Effector memory CD8-positive, alpha-beta T cell (primary cell): Measurements from ENCODE around the gene VDR.

Source experiments
- ATAC-seq: fragments of 150-1000 bp; cut with Tn5 transposase; replicated peaks from 2 replicates; pipeline ENCODE4 v1.10.0; 2021; ENCODE audit warnings: mild to moderate bottlenecking, moderate library complexity
- DNase-seq, 3 experiments: peaks; one replicate each; pipeline ENCODE4 v3.0.0; 2021
- H3K27ac Mint-ChIP-seq, 2 donors: one replicate each; pipeline ENCODE4 v1.8.0; 2022; ENCODE audit warnings: mild to moderate bottlenecking in 2 of 2, mixed read lengths in 2 of 2, moderate library complexity in 2 of 2
- H3K27me3 Mint-ChIP-seq, 2 donors: one replicate each; pipeline ENCODE4 v1.8.0; 2022; ENCODE audit warnings: mixed read lengths in 2 of 2
- H3K36me3 Mint-ChIP-seq: one replicate; pipeline ENCODE4 v1.8.0; 2022; ENCODE audit warnings: mild to moderate bottlenecking, moderate library complexity, mixed read lengths; ENCODE audit not compliant: insufficient read depth
- H3K4me1 Mint-ChIP-seq, 2 donors: one replicate each; pipeline ENCODE4 v1.8.0; 2022; ENCODE audit warnings: low read depth in 2 of 2, mixed read lengths in 2 of 2
- H3K4me3 Mint-ChIP-seq, 2 donors: one replicate each; pipeline ENCODE4 v1.8.0; 2022; ENCODE audit warnings: mild to moderate bottlenecking in 2 of 2, mixed read lengths in 2 of 2, moderate library complexity in 2 of 2
- H3K9me3 Mint-ChIP-seq, 2 donors: one replicate each; pipeline ENCODE4 v1.8.0; 2022; ENCODE audit warnings: mixed read lengths in 2 of 2

The VDR gene

DNA sequence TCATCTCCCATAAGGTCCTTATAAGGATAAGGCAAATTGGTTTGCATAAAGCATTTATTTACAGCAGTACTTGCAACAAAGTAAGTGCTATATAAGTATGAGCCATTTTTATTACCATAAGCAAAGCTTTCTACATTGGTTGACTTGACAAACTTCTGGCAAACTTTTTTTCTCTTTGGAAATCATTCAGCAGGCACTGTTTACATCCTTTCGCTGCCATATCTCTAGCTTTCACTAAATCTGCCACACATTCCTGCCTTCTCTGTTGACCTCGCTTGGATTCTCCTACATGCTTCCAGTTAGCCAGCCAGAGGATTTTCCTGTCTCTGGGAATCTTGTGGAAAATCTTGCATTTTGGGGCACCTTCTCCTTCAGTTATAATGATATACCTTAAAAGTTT lies 63.3 kb downstream of the VDR start:
- H3K4me1 Mint-ChIP-seq, result peaks cover 4 to 10% of the 10 kb centered on the region in 2 donors
- H3K36me3 Mint-ChIP-seq, result peaks cover 4% of the 10 kb centered on the region
- H3K27ac Mint-ChIP-seq, result no peak overlapping the region

GRCh38 chr12:47840571-47840970 lies 64.2 kb downstream of the VDR start:
- H3K4me3 Mint-ChIP-seq, result no peak overlapping the region
- peaks cover 6 to 9% of the 10 kb centered on the region in 2 donors for H3K27me3 Mint-ChIP-seq
- peaks cover 4 to 14% of the 10 kb centered on the region in 2 donors for H3K4me1 Mint-ChIP-seq
- ATAC-seq (no peak), DNase-seq (no peak)
- no peaks in the 10 kb centered on the region for H3K9me3 Mint-ChIP-seq
- H3K36me3 Mint-ChIP-seq, result peaks cover 4% of the 10 kb centered on the region
- no peak overlapping the region for H3K27ac Mint-ChIP-seq

More for the DNA sequence above, 63.3 kb downstream of the VDR start:
- no peak for DNase-seq
- Mint-ChIP-seq H3K27me3 (peaks cover 6 to 18% of the 10 kb centered on the region in 2 donors), H3K9me3 (no peaks in the 10 kb centered on the region), H3K4me3 (no peak overlapping the region)
- ATAC-seq, result no peak

DNA sequence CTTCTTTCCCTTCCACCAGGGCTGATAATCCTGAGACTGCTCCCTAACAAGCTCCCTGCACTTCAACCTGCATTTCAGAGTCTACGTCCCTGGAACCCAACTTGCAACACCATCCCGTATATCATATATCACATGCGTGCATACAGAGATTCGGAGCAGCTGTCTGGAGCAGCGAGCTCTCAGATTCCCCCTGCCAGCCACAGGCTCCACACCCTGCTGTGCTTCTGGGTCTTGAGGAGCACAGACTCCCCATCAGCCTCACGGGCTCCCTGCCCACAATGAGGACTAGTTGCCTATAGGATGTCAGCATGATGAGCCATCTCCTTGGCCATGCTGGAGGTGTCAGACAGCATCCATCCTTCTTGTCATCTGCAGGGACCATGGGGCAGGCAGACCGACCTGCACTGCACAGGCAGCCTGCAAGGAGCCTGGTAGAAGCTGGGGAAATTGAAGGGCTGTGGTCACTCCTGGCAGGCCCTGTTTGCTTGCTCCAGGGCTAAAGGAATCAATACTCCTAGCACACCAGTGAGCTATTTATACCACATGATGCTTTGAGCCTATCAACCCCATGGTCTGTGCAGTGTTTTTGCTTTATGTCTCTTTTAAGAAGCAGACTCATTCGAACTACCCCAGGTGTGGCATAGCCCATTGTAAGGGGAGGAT lies 65.4 kb downstream of the VDR start:
- DNase-seq (no peak), ATAC-seq (no peak)
- H3K9me3 Mint-ChIP-seq, result no peaks in the 10 kb centered on the region
- no peak overlapping the region for H3K27ac Mint-ChIP-seq
- peaks cover 8 to 14% of the 10 kb centered on the region in 2 donors for H3K4me1 Mint-ChIP-seq
- H3K4me3 Mint-ChIP-seq, result no peak overlapping the region
- H3K27me3 Mint-ChIP-seq, result peaks cover 0 to 9% of the 10 kb centered on the region in 2 donors
- peaks cover 4% of the 10 kb centered on the region for H3K36me3 Mint-ChIP-seq

GRCh38 chr12:47838286-47838931 lies 66.4 kb downstream of the VDR start:
- peaks cover 0 to 6% of the 10 kb centered on the region in 2 donors for H3K27me3 Mint-ChIP-seq
- ATAC-seq, result peak; percentile 52
- H3K36me3 Mint-ChIP-seq, result peaks cover 4% of the 10 kb centered on the region
- H3K4me3 Mint-ChIP-seq, result no peak overlapping the region
- peaks cover 15 to 22% of the 10 kb centered on the region in 2 donors for H3K4me1 Mint-ChIP-seq
- H3K27ac Mint-ChIP-seq, result no peak overlapping the region
- no peaks in the 10 kb centered on the region for H3K9me3 Mint-ChIP-seq
- DNase-seq, result no peak

DNA sequence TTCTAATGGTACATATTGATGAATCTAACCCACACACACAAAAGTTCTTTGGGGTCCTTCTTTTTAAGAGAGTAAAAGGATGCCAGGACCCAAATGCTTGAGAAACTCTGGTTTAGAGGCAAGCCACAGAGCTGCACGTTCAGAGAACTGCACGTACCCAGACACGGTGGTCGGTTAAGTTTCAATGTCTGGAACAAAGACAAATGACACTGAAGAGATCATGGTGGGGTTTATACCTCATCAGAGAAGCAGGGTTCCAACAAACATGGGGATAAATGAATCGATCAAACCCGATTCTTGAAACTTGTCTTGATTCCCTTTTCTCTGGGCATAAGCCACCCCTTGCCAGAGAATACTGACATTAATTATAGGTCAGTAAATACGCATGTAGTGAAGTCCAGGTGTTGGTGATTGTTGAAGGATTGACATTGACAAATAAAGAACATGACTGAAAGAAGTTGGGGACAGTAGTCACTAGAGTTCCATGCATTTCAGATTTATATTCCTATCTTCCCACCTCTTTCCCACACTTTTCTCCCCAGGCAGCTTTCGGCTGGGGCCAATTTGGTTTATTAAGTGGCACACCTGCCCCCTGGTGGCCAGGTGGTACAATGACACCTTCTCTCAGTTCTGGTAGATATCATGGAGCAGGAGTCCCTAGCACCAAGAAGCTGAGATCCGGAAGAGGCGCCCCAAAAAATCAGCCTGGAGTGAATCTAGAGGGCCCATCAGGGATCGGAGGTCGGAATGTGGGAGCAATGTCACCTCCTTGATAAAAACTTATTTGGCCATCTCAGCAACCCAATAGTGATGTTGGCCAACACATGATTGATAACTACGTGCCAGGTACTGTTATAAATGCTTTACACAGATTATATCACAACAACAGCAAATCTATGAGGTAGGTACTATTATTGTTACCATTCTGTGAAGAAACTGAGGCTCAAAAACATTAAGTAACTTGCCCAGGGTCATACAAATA lies 67.3 kb downstream of the VDR start:
- H3K36me3 Mint-ChIP-seq, result peaks cover 13% of the 10 kb centered on the region

DNA sequence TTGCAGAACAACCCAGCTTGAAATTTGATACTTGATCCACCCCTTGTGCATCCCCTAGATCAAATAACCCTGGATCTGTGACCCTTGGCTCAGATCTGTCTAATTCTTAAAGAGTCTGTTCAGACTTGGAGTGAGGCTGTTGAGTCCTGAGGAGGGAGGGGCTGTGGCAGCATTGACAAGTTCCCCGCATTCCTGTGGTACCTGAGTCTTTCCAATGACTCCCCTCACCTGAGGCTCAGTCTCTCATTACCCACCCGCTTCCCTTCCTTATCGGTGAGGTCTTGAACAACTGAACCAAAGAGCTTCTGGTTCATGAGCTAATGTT lies 69.0 kb downstream of the VDR start:
- H3K9me3 Mint-ChIP-seq, result no peaks in the 10 kb centered on the region
- no peak for ATAC-seq
- no peaks in the 10 kb centered on the region for H3K27me3 Mint-ChIP-seq
- H3K36me3 Mint-ChIP-seq, result peaks cover 14% of the 10 kb centered on the region
- peaks cover 22 to 30% of the 10 kb centered on the region in 2 donors for H3K4me1 Mint-ChIP-seq
- H3K4me3 Mint-ChIP-seq, result no peak overlapping the region
- DNase-seq, result no peak
- no peak overlapping the region for H3K27ac Mint-ChIP-seq

More for the DNA sequence above, 67.3 kb downstream of the VDR start:
- Mint-ChIP-seq H3K9me3 (no peaks in the 10 kb centered on the region), H3K27me3 (no peaks in the 10 kb centered on the region), H3K4me1 (peaks cover 22 to 28% of the 10 kb centered on the region in 2 donors), H3K27ac (peak overlapping the region in 1 of 2 donors; percentile 18), H3K4me3 (no peak overlapping the region)
- DNase-seq (peak; percentile 53 to 61 (median 56)), ATAC-seq (peak; percentile 32)

GRCh38 chr12:47835006-47835830 lies 69.6 kb downstream of the VDR start:
- Mint-ChIP-seq H3K27me3 (no peaks in the 10 kb centered on the region), H3K36me3 (peaks cover 14% of the 10 kb centered on the region), H3K4me1 (peaks cover 26 to 30% of the 10 kb centered on the region in 2 donors), H3K4me3 (no peak overlapping the region), H3K27ac (no peak overlapping the region), H3K9me3 (no peaks in the 10 kb centered on the region)
- DNase-seq (no peak), ATAC-seq (no peak)

DNA sequence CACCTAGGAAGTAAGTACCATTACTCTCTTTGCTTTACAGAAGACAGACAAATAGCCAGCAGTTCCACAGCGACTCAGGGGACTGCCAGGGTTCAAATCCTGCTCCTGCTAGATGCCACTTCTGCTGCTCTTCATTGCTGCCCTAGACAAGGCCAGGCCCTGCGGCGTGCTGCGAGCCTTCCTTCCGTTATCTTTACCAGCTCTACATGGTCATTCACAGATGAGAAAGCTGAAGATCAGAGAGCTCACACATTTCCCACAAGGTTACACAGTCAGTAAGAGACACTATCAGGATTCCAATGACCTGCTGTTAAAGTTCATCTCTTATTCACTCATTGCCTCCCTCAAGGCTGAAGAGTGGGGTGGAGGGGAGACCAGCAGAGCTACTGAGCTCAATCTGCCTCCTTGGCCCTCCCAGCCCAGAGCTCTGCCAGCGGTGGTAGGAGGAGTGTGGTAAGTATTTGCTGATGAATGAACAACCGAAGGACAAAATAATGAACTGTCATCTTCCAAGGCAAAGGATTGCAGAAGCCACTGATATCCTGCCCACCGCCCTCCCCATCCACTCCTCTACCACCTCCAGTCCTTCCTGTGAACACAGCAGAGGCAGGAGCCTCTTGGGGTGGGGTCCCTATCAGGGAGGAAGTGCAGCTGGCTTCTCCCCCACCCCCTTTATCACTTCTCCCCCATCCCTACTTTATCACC lies 70.4 kb downstream of the VDR start:
- H3K27me3 Mint-ChIP-seq, result no peaks in the 10 kb centered on the region
- peaks cover 28 to 30% of the 10 kb centered on the region in 2 donors for H3K4me1 Mint-ChIP-seq
- no peak overlapping the region for H3K27ac Mint-ChIP-seq
- H3K4me3 Mint-ChIP-seq, result no peak overlapping the region
- H3K36me3 Mint-ChIP-seq, result peaks cover 14% of the 10 kb centered on the region
- no peak for ATAC-seq
- H3K9me3 Mint-ChIP-seq, result no peaks in the 10 kb centered on the region
- DNase-seq, result no peak

GRCh38 chr12:47833591-47834012 lies 71.2 kb downstream of the VDR start:
- Mint-ChIP-seq H3K4me1 (peaks cover 28 to 32% of the 10 kb centered on the region in 2 donors), H3K27me3 (no peaks in the 10 kb centered on the region), H3K36me3 (peaks cover 14% of the 10 kb centered on the region), H3K4me3 (peak overlapping the region; percentile 58 to 75), H3K27ac (peak overlapping the region; percentile 59 to 81), H3K9me3 (no peaks in the 10 kb centered on the region)
- no peak for DNase-seq
- ATAC-seq, result no peak

GRCh38 chr12:47832263-47832933 lies 72.4 kb downstream of the VDR start:
- H3K4me3 Mint-ChIP-seq, result peak overlapping the region; percentile 58 to 75
- no peak for DNase-seq
- no peaks in the 10 kb centered on the region for H3K27me3 Mint-ChIP-seq
- H3K4me1 Mint-ChIP-seq, result peaks cover 26 to 32% of the 10 kb centered on the region in 2 donors
- peak; percentile 21 for ATAC-seq
- peaks cover 10% of the 10 kb centered on the region for H3K36me3 Mint-ChIP-seq
- H3K9me3 Mint-ChIP-seq, result no peaks in the 10 kb centered on the region
- peak overlapping the region; percentile 59 to 81 for H3K27ac Mint-ChIP-seq

GRCh38 chr12:47829584-47829983 lies 75.2 kb downstream of the VDR start:
- H3K9me3 Mint-ChIP-seq, result no peaks in the 10 kb centered on the region
- no peak overlapping the region for H3K4me3 Mint-ChIP-seq
- no peaks in the 10 kb centered on the region for H3K27me3 Mint-ChIP-seq
- peaks cover 13% of the 10 kb centered on the region for H3K36me3 Mint-ChIP-seq
- DNase-seq (no peak), ATAC-seq (no peak)
- H3K27ac Mint-ChIP-seq, result no peak overlapping the region
- peaks cover 37 to 42% of the 10 kb centered on the region in 2 donors for H3K4me1 Mint-ChIP-seq

GRCh38 chr12:47828976-47829482 lies 75.8 kb downstream of the VDR start:
- Mint-ChIP-seq H3K4me1 (peaks cover 39 to 42% of the 10 kb centered on the region in 2 donors), H3K27ac (peak overlapping the region in 1 of 2 donors; percentile 17), H3K4me3 (no peak overlapping the region), H3K27me3 (no peaks in the 10 kb centered on the region), H3K36me3 (peaks cover 13% of the 10 kb centered on the region), H3K9me3 (no peaks in the 10 kb centered on the region)
- DNase-seq (no peak), ATAC-seq (no peak)
